ENCODE measurements around the gene NAAA. TPM values are rescaled to one million over a fixed set of nuclear protein-coding genes. Genes with fewer than 3 reads are reported as not detected.

Gene NAAA
- total and polyA plus RNA-seq, 2 of the 13 experiments (the other 11 are each of a cell fraction or from before 2014, with no cell fraction given), result 22.4 to 24.6 TPM

- TF ChIP-seq, protein P1, sequence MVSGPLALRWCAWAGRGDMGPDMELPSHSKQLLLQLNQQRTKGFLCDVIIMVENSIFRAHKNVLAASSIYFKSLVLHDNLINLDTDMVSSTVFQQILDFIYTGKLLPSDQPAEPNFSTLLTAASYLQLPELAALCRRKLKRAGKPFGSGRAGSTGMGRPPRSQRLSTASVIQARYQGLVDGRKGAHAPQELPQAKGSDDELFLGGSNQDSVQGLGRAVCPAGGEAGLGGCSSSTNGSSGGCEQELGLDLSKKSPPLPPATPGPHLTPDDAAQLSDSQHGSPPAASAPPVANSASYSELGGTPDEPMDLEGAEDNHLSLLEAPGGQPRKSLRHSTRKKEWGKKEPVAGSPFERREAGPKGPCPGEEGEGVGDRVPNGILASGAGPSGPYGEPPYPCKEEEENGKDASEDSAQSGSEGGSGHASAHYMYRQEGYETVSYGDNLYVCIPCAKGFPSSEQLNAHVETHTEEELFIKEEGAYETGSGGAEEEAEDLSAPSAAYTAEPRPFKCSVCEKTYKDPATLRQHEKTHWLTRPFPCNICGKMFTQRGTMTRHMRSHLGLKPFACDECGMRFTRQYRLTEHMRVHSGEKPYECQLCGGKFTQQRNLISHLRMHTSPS (CRISPR knock-in tag; IDR thresholded peaks at IDR 0.05; ENCODE audit: low read depth), result 0 out of 2 replicates have a peak, but pooled peaks have one; percentile 48
- TF ChIP-seq ZNF24 (IDR thresholded peaks at IDR 0.05) (no peak), HOXA9 (CRISPR knock-in tag; IDR thresholded peaks at IDR 0.05; ENCODE audit: borderline replicate concordance) (no peak), ZNF746 (CRISPR knock-in tag; IDR thresholded peaks at IDR 0.05) (no peak), ZNF292 (CRISPR knock-in tag; IDR thresholded peaks at IDR 0.05; ENCODE audit: borderline replicate concordance, low read depth) (0 out of 2 replicates have a peak, but pooled peaks have one; percentile 24), ZNF598 (CRISPR knock-in tag; IDR thresholded peaks at IDR 0.05; ENCODE audit: borderline replicate concordance) (peak; percentile 50; the same call in 1 of the 2 replicates), MEIS1 (CRISPR knock-in tag; IDR thresholded peaks at IDR 0.05; ENCODE audit: borderline replicate concordance) (peak; percentile 53; the same call in 1 of the 2 replicates), HCFC1 (IDR thresholded peaks at IDR 0.05; ENCODE audit: low read depth, low read length) (no peak), ZNF766 (CRISPR knock-in tag; IDR thresholded peaks at IDR 0.05; ENCODE audit: borderline replicate concordance) (no peak), GFI1 (CRISPR knock-in tag; IDR thresholded peaks at IDR 0.05; ENCODE audit: borderline replicate concordance) (no peak), ESRRA (CRISPR knock-in tag; IDR thresholded peaks at IDR 0.05; ENCODE audit: low read depth) (no peak), ZNF264 (CRISPR knock-in tag; IDR thresholded peaks at IDR 0.05) (no peak), ZNF124 (CRISPR knock-in tag; IDR thresholded peaks at IDR 0.05) (no peak), ZFYVE20 (CRISPR knock-in tag; IDR thresholded peaks at IDR 0.05; ENCODE audit: borderline replicate concordance, low read depth) (no peak), NR0B2 (CRISPR knock-in tag; IDR thresholded peaks at IDR 0.05) (no peak; the same call in 1 of the 2 replicates), NR2F2 (IDR thresholded peaks at IDR 0.05; ENCODE audit: borderline replicate concordance, low read depth) (no peak; the same call in 1 of the 2 replicates), THAP8 (CRISPR knock-in tag; IDR thresholded peaks at IDR 0.05; ENCODE audit: borderline replicate concordance) (no peak), ZBTB42 (CRISPR knock-in tag; IDR thresholded peaks at IDR 0.05) (no peak), THYN1 (CRISPR knock-in tag; IDR thresholded peaks at IDR 0.05; ENCODE audit: borderline replicate concordance, low read depth) (no peak), CBFB (CRISPR knock-in tag; IDR thresholded peaks at IDR 0.05) (peak; percentile 38; the same call in 1 of the 2 replicates), TBL1XR1 (IDR thresholded peaks at IDR 0.05; ENCODE audit: borderline replicate concordance, low read length, partially characterized antibody) (no peak), ZUFSP (CRISPR knock-in tag; IDR thresholded peaks at IDR 0.05; ENCODE audit: borderline replicate concordance) (no peak), E2F1 (CRISPR knock-in tag; IDR thresholded peaks at IDR 0.05) (no peak; the same call in 1 of the 2 replicates), TBX2 (CRISPR knock-in tag; IDR thresholded peaks at IDR 0.05; ENCODE audit: borderline replicate concordance) (peak; percentile 40), ZMAT3 (CRISPR knock-in tag; conservative IDR thresholded peaks at IDR 0.05) (no peak)
These were observed at the start of gene NAAA (continued) for GRCh38 chr4:75940692-75941253.

Data from HepG2 (cell line).